Activated CD8-positive, alpha-beta memory T cell treated with anti-CD3 and anti-CD28 coated beads for 48 hours (primary cell): Measurements from ENCODE around the gene INPP5A.

ENCODE experiments used
- DNase-seq, 3 experiments: peaks; one replicate each; pipeline ENCODE4 v3.0.0-alpha.2; 2020; ENCODE audit warnings: low read depth in 2 of 3, low spot score in 2 of 3

The INPP5A gene

GRCh38 chr10:132714096-132714985 lies 176.8 kb downstream of the INPP5A start:
- DNase-seq: no peak

GRCh38 chr10:132714986-132715775 lies 177.6 kb downstream of the INPP5A start:
- DNase-seq: no peak

- DNase-seq: no peak
These were observed 178.4 kb downstream of the INPP5A start for GRCh38 chr10:132715776-132716680.

- no peak for DNase-seq
These were observed 179.3 kb downstream of the INPP5A start for GRCh38 chr10:132716691-132717490.

GRCh38 chr10:132721725-132722124 lies 184.1 kb downstream of the INPP5A start:
- DNase-seq: no peak

GRCh38 chr10:132722394-132723329 lies 185.1 kb downstream of the INPP5A start:
- no peak for DNase-seq

GRCh38 chr10:132723330-132723970 lies 185.9 kb downstream of the INPP5A start:
- DNase-seq: no peak

- DNase-seq: no peak
These were observed 186.9 kb downstream of the INPP5A start for GRCh38 chr10:132724446-132724845.

GRCh38 chr10:132725202-132725601 lies 187.6 kb downstream of the INPP5A start:
- no peak for DNase-seq

- no peak for DNase-seq
These were observed 188.6 kb downstream of the INPP5A start for GRCh38 chr10:132726194-132726593.

- DNase-seq: no peak
These were observed 189.4 kb downstream of the INPP5A start for GRCh38 chr10:132726951-132727350.

GRCh38 chr10:132727411-132727810 lies 189.8 kb downstream of the INPP5A start:
- no peak for DNase-seq

- no peak for DNase-seq
These were observed 190.7 kb downstream of the INPP5A start for GRCh38 chr10:132728321-132728720.

GRCh38 chr10:132728741-132729140 lies 191.2 kb downstream of the INPP5A start:
- DNase-seq: no peak

GRCh38 chr10:132729810-132730572 lies 192.4 kb downstream of the INPP5A start:
- DNase-seq: no peak

- no peak for DNase-seq
These were observed 193.0 kb downstream of the INPP5A start for GRCh38 chr10:132730573-132730953.

GRCh38 chr10:132732518-132732917 lies 194.9 kb downstream of the INPP5A start:
- no peak for DNase-seq

GRCh38 chr10:132733926-132734325 lies 196.3 kb downstream of the INPP5A start:
- DNase-seq: no peak
